ENCODE data around the gene ANKS6. TPM values are rescaled to one million over a fixed set of nuclear protein-coding genes. Genes with fewer than 3 reads are reported as not detected.

The ANKS6 gene
- total RNA-seq, 4 donors from 2014 or later, result 11.0 to 21.7 (median 15.3) TPM

DNA sequence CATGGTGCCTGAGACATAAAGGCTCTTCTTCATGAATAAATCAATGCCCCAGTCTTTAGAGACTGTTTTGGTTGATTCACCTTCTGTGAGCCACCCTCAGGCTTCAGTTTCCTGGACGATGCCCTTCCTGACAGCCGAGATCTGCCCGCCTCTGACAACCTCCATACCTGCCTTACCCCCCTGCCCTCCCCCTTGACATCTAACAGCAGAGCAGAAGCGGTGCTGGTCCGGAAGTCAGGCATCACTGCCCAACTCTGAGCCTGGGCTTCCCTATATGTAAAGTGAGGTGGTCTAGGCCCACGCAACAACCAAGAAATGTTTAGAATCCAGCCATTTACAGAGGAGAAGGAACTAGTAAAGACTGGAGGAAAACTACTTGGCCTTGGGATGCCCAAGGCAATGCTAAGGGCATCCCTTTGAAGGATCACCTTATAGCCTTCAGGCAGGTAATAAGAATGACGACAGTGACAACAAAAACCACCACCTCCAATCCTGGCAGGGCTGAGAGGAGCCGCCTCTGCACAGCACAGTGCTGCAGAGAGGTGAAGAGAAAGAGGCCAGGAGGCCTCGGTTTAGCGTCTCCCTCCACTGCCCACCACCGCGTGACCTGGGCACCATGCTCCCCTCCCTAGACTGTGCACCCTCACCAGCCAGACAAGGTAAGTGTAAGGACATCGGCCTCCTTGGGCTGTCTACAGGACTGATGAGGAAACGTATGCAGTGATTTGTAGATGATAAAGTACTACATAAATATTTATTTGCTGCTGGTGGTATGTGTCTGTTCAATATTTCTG, 52.3 kb downstream of the ANKS6 start:
- H3K36me3 ChIP-seq, result peaks cover 0 to 67% (median 0%) of the 10 kb centered on the region in 3 donors
- no peaks in the 10 kb centered on the region for H3K9me3 ChIP-seq
- no peak for TF ChIP-seq POLR2A (IDR thresholded peaks at IDR 0.05)
- TF ChIP-seq, protein P1, sequence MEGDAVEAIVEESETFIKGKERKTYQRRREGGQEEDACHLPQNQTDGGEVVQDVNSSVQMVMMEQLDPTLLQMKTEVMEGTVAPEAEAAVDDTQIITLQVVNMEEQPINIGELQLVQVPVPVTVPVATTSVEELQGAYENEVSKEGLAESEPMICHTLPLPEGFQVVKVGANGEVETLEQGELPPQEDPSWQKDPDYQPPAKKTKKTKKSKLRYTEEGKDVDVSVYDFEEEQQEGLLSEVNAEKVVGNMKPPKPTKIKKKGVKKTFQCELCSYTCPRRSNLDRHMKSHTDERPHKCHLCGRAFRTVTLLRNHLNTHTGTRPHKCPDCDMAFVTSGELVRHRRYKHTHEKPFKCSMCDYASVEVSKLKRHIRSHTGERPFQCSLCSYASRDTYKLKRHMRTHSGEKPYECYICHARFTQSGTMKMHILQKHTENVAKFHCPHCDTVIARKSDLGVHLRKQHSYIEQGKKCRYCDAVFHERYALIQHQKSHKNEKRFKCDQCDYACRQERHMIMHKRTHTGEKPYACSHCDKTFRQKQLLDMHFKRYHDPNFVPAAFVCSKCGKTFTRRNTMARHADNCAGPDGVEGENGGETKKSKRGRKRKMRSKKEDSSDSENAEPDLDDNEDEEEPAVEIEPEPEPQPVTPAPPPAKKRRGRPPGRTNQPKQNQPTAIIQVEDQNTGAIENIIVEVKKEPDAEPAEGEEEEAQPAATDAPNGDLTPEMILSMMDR (IDR thresholded peaks at IDR 0.05), result no peak
- H3K27ac ChIP-seq, result no peak overlapping the region
- intact Hi-C loops (cut with DNase I), result no loop called here
- H3K27me3 ChIP-seq, result no peaks in the 10 kb centered on the region
- no peak overlapping the region for H3K4me3 ChIP-seq
- no peak for DNase-seq
- 93 to 95% methylated on average over 7 to 10 of the region's 14 CpGs for WGBS, 2 donors
- H3K4me1 ChIP-seq, result no peaks in the 10 kb centered on the region

DNA sequence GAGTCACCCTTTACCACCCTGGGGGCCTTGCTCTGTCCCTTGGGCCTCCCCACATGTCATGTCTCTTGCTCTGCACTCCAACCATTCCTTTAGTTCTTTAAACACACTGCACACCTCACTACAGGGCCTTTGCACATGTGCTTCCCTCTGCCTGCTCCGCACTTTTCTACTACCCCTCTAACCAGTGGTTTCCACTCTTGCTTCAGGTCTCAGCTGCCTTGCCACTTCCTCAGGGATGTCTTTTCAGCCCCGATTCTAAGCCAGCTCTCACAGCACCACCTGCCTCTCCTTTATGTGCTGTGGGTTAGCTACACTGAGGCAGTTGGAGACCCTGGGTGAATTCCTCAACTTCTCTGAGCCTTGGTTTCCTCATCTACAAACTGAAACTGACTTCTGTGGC, 53.0 kb downstream of the ANKS6 start:
- DNase-seq, result no peak
- no peak overlapping the region for H3K27ac ChIP-seq
- no peaks in the 10 kb centered on the region for H3K9me3 ChIP-seq
- no peak for TF ChIP-seq POLR2A (IDR thresholded peaks at IDR 0.05)
- TF ChIP-seq, protein P1 (IDR thresholded peaks at IDR 0.05), result no peak
- H3K36me3 ChIP-seq, result peaks cover 0 to 64% (median 0%) of the 10 kb centered on the region in 3 donors
- WGBS, 2 donors, result 93 to 94% methylated on average over 2 of the region's 2 CpGs
- H3K27me3 ChIP-seq, result no peaks in the 10 kb centered on the region
- H3K4me3 ChIP-seq, result no peak overlapping the region
- intact Hi-C loops (cut with DNase I), result no loop called here
- no peaks in the 10 kb centered on the region for H3K4me1 ChIP-seq

DNA sequence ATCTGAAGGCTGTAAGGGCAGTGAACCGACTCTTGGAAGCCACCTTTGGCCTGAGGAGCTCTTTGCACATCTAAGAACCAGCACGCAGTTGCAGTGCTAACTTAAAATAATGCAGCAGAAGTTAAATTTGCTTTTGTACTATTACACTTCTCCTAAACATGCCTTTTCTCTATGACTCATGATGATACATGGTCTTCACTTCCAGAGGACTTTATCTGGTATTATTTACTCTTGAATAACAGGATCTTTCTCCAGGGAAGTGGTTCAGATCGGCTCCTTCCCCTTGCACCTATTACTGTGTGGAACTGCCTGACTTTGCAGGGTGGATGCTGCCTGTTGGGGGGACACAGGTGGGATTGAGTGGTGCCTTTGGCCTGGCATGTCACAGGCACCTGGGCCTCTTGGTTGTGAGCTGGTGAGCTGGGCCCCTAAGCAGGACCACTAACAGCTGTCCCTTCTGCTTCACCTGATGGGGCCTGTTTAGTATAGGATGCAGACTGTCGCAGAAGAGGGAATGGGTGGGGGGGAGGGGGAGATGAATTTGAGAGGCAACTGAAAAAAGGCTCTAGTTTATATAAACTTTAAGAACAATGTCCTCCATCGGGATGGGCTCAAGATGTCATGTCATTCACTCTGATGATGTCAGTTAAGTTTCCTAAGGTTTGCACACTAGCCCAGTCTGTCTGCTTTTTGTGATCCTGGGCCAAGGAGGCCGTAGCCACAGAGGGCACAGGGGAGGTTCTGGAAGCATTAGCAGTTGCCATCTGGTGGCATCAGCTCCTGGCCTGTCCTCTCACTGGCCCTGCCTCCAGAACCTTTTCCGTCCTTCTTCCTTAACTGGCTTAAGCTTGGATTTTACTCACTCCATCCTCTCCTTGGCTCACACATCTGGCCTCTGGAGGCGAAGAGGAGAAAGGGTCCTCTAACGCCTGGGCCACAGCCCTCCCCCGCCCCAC, 53.8 kb downstream of the ANKS6 start:
- H3K36me3 ChIP-seq, result peaks cover 0 to 62% (median 0%) of the 10 kb centered on the region in 3 donors
- no peak overlapping the region for H3K4me3 ChIP-seq
- DNase-seq, result no peak
- H3K4me1 ChIP-seq, result no peaks in the 10 kb centered on the region
- no peak for TF ChIP-seq POLR2A (IDR thresholded peaks at IDR 0.05)
- TF ChIP-seq, protein P1 (IDR thresholded peaks at IDR 0.05), result no peak
- WGBS, 2 donors, result 71 to 74% methylated on average over 8 to 9 of the region's 10 CpGs
- intact Hi-C loops (cut with DNase I), result no loop called here
- no peaks in the 10 kb centered on the region for H3K9me3 ChIP-seq
- H3K27ac ChIP-seq, result no peak overlapping the region
- no peaks in the 10 kb centered on the region for H3K27me3 ChIP-seq

DNA sequence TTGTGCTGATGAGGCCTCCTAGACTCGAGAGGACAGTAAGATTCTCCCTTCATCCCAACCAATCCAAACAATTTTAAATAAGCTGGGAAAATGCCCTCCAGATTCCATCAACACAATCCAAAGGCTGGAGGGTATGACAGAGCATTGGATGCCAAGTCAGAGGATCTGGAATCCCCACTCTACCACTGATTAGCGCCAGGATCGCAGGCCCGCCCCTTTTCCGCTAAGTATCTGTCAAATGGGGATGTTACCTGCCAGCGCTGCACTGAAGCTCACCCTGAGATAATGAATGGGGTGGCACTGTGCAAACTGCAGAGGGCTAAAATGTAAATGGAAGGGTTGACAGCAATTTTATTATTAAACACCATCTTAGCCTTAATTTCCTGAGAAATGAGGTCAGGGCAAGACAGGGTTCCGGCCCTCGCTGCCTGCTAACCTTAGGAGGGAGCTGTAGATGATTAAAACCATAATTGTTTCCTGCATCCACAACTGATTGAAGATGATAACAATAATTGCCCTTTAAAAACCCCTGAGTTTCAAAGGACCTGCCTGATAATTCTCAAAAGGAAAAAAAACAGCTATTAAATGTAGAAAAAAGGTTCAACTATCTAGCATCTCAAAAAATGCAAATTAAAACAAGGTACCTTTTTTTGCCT, 56.0 kb downstream of the ANKS6 start:
- no peaks in the 10 kb centered on the region for H3K27me3 ChIP-seq
- no peak overlapping the region for H3K27ac ChIP-seq
- H3K4me3 ChIP-seq, result no peak overlapping the region
- H3K4me1 ChIP-seq, result no peaks in the 10 kb centered on the region
- intact Hi-C loops (cut with DNase I), result no loop called here
- peaks cover 0 to 63% (median 0%) of the 10 kb centered on the region in 3 donors for H3K36me3 ChIP-seq
- 73 to 92% methylated on average over 2 to 8 of the region's 8 CpGs for WGBS, 2 donors
- no peaks in the 10 kb centered on the region for H3K9me3 ChIP-seq
- DNase-seq, result no peak
- TF ChIP-seq POLR2A (IDR thresholded peaks at IDR 0.05), result no peak
- TF ChIP-seq, protein P1 (IDR thresholded peaks at IDR 0.05), result no peak

Measured in esophagus squamous epithelium (tissue), 5 donors.